Hepatocyte (in vitro differentiated cells): ENCODE measurements around the gene STAC2.

Experiments used
- CTCF ChIP-seq: fragments of 200-600 bp; sonication (generic); IDR thresholded peaks from 2 replicates; pipeline ENCODE4 v1.5.1; 2016; ENCODE audit warnings: antibody characterized with exemption, mild to moderate bottlenecking; ENCODE audit not compliant: poor library complexity
- EZH2 ChIP-seq: fragments of 200-600 bp; sonication (generic); IDR thresholded peaks from 2 replicates; pipeline ENCODE4 v1.6.1; 2016; ENCODE audit warnings: antibody characterized with exemption, mild to moderate bottlenecking, borderline replicate concordance
- EZH2phosphoT487 ChIP-seq: fragments of 200-600 bp; sonication (generic); IDR thresholded peaks from one replicate; pipeline ENCODE4 v1.6.1; 2018; ENCODE audit warnings: antibody characterized with exemption, mild to moderate bottlenecking, low read depth, moderate library complexity; ENCODE audit not compliant: unreplicated experiment, severe bottlenecking

GRCh38 chr17:39219647-39220154 is 6.0 kb downstream of the STAC2 start:
- TF ChIP-seq CTCF (no peak), EZH2 (no peak), EZH2phosphoT487 (no peak)
